GM23338 (cell line): ENCODE results near the gene VEPH1. TPM values are rescaled to one million over a fixed set of nuclear protein-coding genes. Genes with fewer than 3 reads are reported as not detected.

Experiments used
- ATAC-seq: fragments of 200-7000 bp; cut with Tn5 transposase; 3 replicates; pipeline ENCODE4 v1.9.1; 2020
- DNase-seq: peaks from one replicate; pipeline ENCODE4 v3.0.0-alpha.2; 2015; ENCODE audit warnings: low spot score
- H2AFZ ChIP-seq: fragments of 200-600 bp; sonication (generic); 2 replicates; pipeline ENCODE4 v1.8.0; 2016; ENCODE audit warnings: antibody characterized with exemption, mild to moderate bottlenecking, moderate library complexity
- H3F3A ChIP-seq: fragments of 200-600 bp; sonication (generic); replicated peaks from 2 replicates; pipeline ENCODE4 v1.8.0; 2017; ENCODE audit warnings: antibody characterized with exemption, mixed run types, low read depth
- H3K27ac ChIP-seq: fragments of 200-600 bp; sonication (generic); 2 replicates; pipeline ENCODE4 v1.6.1; 2016; ENCODE audit warnings: low read depth
- H3K27me3 ChIP-seq: fragments of 200-600 bp; sonication (generic); 2 replicates; pipeline ENCODE4 v1.8.0; 2016; ENCODE audit warnings: mild to moderate bottlenecking, mixed run types, moderate library complexity; ENCODE audit not compliant: insufficient read depth
- H3K36me3 ChIP-seq: fragments of 200-600 bp; sonication (generic); 2 replicates; pipeline ENCODE4 v1.8.0; 2016; ENCODE audit warnings: mild to moderate bottlenecking; ENCODE audit not compliant: insufficient read depth
- H3K4me1 ChIP-seq: fragments of 200-600 bp; sonication (generic); 2 replicates; pipeline ENCODE4 v1.8.0; 2016; ENCODE audit warnings: mild to moderate bottlenecking, moderate library complexity; ENCODE audit not compliant: insufficient read depth
- H3K4me2 ChIP-seq: fragments of 200-600 bp; sonication (generic); 2 replicates; pipeline ENCODE4 v1.7.1; 2017; ENCODE audit warnings: mixed run types
- H3K4me3 ChIP-seq: fragments of 200-600 bp; sonication (generic); 2 replicates; pipeline ENCODE4 v1.6.1; 2016; ENCODE audit warnings: mixed run types
- H3K79me2 ChIP-seq: fragments of 200-600 bp; sonication (generic); replicated peaks from 2 replicates; pipeline ENCODE4 v1.8.0; 2017; ENCODE audit warnings: mild to moderate bottlenecking; ENCODE audit not compliant: insufficient read depth
- H3K9me2 ChIP-seq: fragments of 200-600 bp; sonication (generic); 2 replicates; pipeline ENCODE4 v1.8.0; 2017; ENCODE audit not compliant: insufficient read depth
- H4K20me1 ChIP-seq: fragments of 200-600 bp; sonication (generic); replicated peaks from 2 replicates; pipeline ENCODE4 v1.8.0; 2017; ENCODE audit warnings: mild to moderate bottlenecking; ENCODE audit not compliant: insufficient read depth
- H3K27ac Mint-ChIP-seq: 2 replicates; pipeline ENCODE4 v1.8.0; 2020; ENCODE audit warnings: inconsistent platforms, mild to moderate bottlenecking, moderate library complexity, mixed read lengths
- H3K27me3 Mint-ChIP-seq: 3 replicates; pipeline ENCODE4 v1.8.0; 2022; ENCODE audit warnings: low read depth, mild to moderate bottlenecking, moderate library complexity, mixed read lengths, inconsistent platforms; ENCODE audit not compliant: insufficient read depth, poor library complexity
- H3K36me3 Mint-ChIP-seq: 3 replicates; pipeline ENCODE4 v1.8.0; 2021; ENCODE audit warnings: low read depth, mild to moderate bottlenecking, inconsistent platforms, moderate library complexity, mixed read lengths
- H3K4me1 Mint-ChIP-seq: 3 replicates; pipeline ENCODE4 v1.8.0; 2020; ENCODE audit warnings: mild to moderate bottlenecking, inconsistent platforms, mixed read lengths
- H3K4me3 Mint-ChIP-seq: 3 replicates; pipeline ENCODE4 v1.8.0; 2021; ENCODE audit warnings: moderate library complexity, mild to moderate bottlenecking, inconsistent platforms, mixed read lengths
- H3K9me3 Mint-ChIP-seq: 3 replicates; pipeline ENCODE4 v1.8.0; 2020; ENCODE audit warnings: moderate library complexity, mild to moderate bottlenecking, inconsistent platforms, mixed read lengths
- CREB1 ChIP-seq: fragments of 250-450 bp; sonication (Bioruptor Pico); IDR thresholded peaks from 2 replicates; pipeline ENCODE4 v1.5.0; 2020; ENCODE audit warnings: low read depth, mild to moderate bottlenecking, moderate library complexity
- CTCF ChIP-seq, 2 experiments: fragments of 200-600 bp in 1 of 2; sonication (generic) in 1 of 2; conservative IDR thresholded peaks; 2 replicates each; pipeline versions ENCODE4 v1.5.1 to v1.6.1; 2016 to 2017; ENCODE audit warnings: antibody characterized with exemption in 2 of 2, low read depth in 2 of 2, mild to moderate bottlenecking in 2 of 2, moderate library complexity in 1 of 2
- ETS1 ChIP-seq: IDR thresholded peaks from 2 replicates; pipeline ENCODE4 v1.6.1; 2016; ENCODE audit warnings: antibody characterized with exemption
- EZH2 ChIP-seq: fragments of 200-600 bp; sonication (generic); IDR thresholded peaks from one replicate; pipeline ENCODE4 v1.8.0; 2017; ENCODE audit warnings: antibody characterized with exemption, mild to moderate bottlenecking, low read depth; ENCODE audit not compliant: unreplicated experiment
- EZH2phosphoT487 ChIP-seq: fragments of 200-600 bp; sonication (generic); IDR thresholded peaks from one replicate; pipeline ENCODE4 v1.8.1; 2018; ENCODE audit warnings: antibody characterized with exemption; ENCODE audit not compliant: unreplicated experiment
- JUNB ChIP-seq: IDR thresholded peaks from one replicate; pipeline ENCODE4 v1.6.1; 2016; ENCODE audit warnings: antibody characterized with exemption; ENCODE audit not compliant: unreplicated experiment
- NANOG ChIP-seq: IDR thresholded peaks from 2 replicates; pipeline ENCODE4 v1.6.1; 2016; ENCODE audit warnings: antibody characterized with exemption, borderline replicate concordance
- POLR2AphosphoS5 ChIP-seq: IDR thresholded peaks from 2 replicates; pipeline ENCODE4 v1.6.1; 2016; ENCODE audit warnings: antibody characterized with exemption, low read depth
- REST ChIP-seq: IDR thresholded peaks from one replicate; pipeline ENCODE4 v1.6.1; 2018; ENCODE audit warnings: antibody characterized with exemption; ENCODE audit not compliant: unreplicated experiment
- STAT1 ChIP-seq: IDR thresholded peaks from one replicate; pipeline ENCODE4 v1.6.1; 2016; ENCODE audit warnings: antibody characterized with exemption; ENCODE audit not compliant: unreplicated experiment
- ZNF114 ChIP-seq: fragments of 250-450 bp; sonication (Bioruptor Pico); IDR thresholded peaks from 2 replicates; pipeline ENCODE4 v1.5.0; 2020; ENCODE audit warnings: mild to moderate bottlenecking, moderate library complexity
- ZNF331 ChIP-seq: fragments of 250-450 bp; sonication (Bioruptor Pico); IDR thresholded peaks from 2 replicates; pipeline ENCODE4 v1.5.0; 2020; ENCODE audit warnings: low read depth, mild to moderate bottlenecking, moderate library complexity
- polyA plus RNA-seq: library from polyadenylated mRNA; unstranded; fragments of >200 nt; fragmentation: Nextera tagmentation; extraction: Ambion mirVana; gene quantifications from 2 replicates; pipeline ENCODE4 v1.2.1, GENCODE V29; 2016
- total RNA-seq: library from RNA; depleted of rRNA; stranded (reverse); fragments of >200 nt; shearing (Covaris generic); gene quantifications from 2 replicates; pipeline ENCODE4 v1.2.3, GENCODE V29; 2014

Gene VEPH1
- total and polyA plus RNA-seq, 2 experiments from 2014 or later: 15.4 to 33.8 TPM

GRCh38 chr3:157318639-157319288 lies 184.5 kb downstream of the VEPH1 start (continued):
- no peak for TF ChIP-seq ETS1
- TF ChIP-seq EZH2: no peak
- no peak for TF ChIP-seq ZNF114 (CRISPR knock-in tag)
- no peak for TF ChIP-seq REST
- TF ChIP-seq POLR2AphosphoS5: no peak
- no peak for TF ChIP-seq STAT1

GRCh38 chr3:157317895-157318294 lies 185.3 kb downstream of the VEPH1 start:
- no peak for ATAC-seq
- no peak overlapping the region for H3K27ac ChIP-seq
- no peaks in the 10 kb centered on the region for H3K36me3 ChIP-seq
- H3K4me1 ChIP-seq: peaks cover 6% of the 10 kb centered on the region
- peaks cover 9% of the 10 kb centered on the region for H3K4me1 Mint-ChIP-seq
- no peaks in the 10 kb centered on the region for H3K27me3 ChIP-seq
- no peaks in the 10 kb centered on the region for H3F3A ChIP-seq
- H4K20me1 ChIP-seq: no peaks in the 10 kb centered on the region
- no peak overlapping the region for H3K27ac Mint-ChIP-seq
- no peaks in the 10 kb centered on the region for H3K9me2 ChIP-seq
- no peak overlapping the region for H2AFZ ChIP-seq
- no peaks in the 10 kb centered on the region for H3K9me3 Mint-ChIP-seq
- no peaks in the 10 kb centered on the region for H3K27me3 Mint-ChIP-seq
- no peak overlapping the region for H3K4me3 Mint-ChIP-seq
- H3K4me3 ChIP-seq: no peak overlapping the region
- no peaks in the 10 kb centered on the region for H3K36me3 Mint-ChIP-seq
- H3K4me2 ChIP-seq: no peak overlapping the region
- H3K79me2 ChIP-seq: no peaks in the 10 kb centered on the region
- no peak for DNase-seq
- TF ChIP-seq POLR2AphosphoS5: no peak
- no peak for TF ChIP-seq EZH2
- no peak for TF ChIP-seq JUNB
- no peak for TF ChIP-seq CREB1 (CRISPR knock-in tag)
- TF ChIP-seq NANOG: no peak
- no peak for TF ChIP-seq CTCF (conservative IDR thresholded peaks at IDR 0.05; ENCODE audit: low read depth in 2 of 2)
- TF ChIP-seq ZNF331 (CRISPR knock-in tag): no peak
- no peak for TF ChIP-seq EZH2phosphoT487
- no peak for TF ChIP-seq STAT1
- TF ChIP-seq ETS1: no peak
